Stimulated activated CD4-positive, alpha-beta T cell treated with anti-CD3 and anti-CD28 coated beads, TNF-alpha, amount 100 ng/mL, for 24 hours (primary cell): ENCODE measurements around the gene DUT.

Experiments used
- DNase-seq, 3 experiments: peaks; one replicate each; pipeline ENCODE4 v3.0.0-alpha.2; 2020; ENCODE audit warnings: low read depth in 3 of 3

The DUT gene

DNA sequence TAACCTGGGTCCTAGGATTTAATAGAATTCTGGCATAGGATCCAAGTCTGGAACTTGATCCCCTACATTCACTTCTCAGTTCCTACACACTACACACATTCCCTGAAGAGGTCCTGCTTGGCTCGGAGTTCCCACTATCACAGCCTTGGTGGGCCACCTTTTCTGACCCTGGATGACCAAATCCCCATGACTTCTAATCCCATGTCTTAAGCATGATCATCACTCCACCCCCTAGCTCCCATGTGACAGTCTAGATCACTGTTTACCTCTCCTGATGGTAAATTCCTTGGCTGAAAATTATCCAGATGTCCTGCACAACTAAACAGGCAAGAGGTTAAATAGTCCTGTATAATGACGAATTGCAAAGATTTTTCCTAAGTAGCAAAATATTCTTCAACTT, 40.3 kb downstream of the DUT start:
- no peak for DNase-seq

DNA sequence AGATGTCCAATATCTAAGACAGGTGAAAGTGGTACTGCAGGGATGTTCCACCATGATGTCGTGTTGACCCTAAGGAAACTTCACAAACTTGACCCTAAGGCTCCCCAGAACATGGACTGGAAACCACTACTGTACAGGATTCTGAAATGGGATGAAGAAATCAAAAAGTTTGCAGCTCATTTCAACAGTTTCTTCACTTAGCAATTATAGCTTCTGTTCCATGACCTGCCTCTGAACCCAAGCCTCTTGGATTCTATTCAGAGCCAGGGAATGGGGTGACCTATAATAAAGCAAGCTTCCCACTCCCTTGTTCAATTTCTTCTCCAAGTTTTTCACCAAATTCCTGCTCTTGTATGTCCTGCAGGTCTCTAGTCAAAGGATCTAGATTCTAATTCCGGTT, 40.7 kb downstream of the DUT start:
- DNase-seq, result no peak

DNA sequence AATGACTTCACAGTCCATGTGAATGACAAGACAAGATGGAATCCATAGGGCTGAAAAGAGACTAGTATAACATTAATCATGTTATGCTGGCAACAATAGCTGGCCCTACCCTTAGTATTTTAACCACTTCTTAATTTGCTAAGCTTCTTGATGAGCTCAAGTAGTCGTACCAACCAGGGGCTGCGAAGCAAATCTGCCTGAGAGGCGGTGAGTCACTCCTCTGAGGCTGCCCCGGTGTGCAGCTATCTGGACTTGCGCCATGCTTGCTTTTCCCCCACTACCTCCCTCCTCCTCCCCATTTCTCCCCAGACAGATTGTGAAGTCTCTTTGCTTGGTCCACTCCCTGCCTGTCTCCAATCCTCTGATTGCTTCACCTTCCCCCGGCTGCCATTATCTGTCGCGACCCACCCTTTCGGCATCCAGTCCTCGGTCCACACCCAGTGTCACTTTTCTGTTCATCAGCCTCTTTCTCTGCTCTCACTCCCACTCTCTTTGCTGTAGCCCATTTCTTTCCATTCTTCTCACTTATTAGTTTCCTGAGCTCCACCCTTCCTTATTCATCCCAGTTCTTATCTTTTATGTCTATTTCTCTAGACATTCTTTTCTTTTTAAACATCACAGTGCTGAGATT, 42.7 kb downstream of the DUT start:
- no peak for DNase-seq

DNA sequence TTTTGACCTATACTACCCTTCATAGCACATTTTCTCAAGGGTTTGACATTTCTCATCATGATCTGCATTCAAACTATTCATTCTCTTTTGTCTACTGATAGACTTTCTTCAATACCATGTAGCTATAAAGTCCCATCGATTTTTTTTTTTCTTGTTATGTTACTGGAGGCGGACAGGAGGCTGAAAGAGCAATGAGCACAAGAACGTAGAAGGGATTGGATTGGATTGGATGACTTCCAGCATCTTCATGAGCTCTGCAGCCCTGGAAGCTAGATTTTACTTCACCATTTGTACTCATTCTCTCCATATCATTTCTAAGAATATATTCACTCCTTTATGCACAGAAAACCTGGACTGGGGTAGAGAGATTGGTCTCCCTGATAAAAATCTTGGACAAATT, 43.2 kb downstream of the DUT start:
- no peak for DNase-seq

DNA sequence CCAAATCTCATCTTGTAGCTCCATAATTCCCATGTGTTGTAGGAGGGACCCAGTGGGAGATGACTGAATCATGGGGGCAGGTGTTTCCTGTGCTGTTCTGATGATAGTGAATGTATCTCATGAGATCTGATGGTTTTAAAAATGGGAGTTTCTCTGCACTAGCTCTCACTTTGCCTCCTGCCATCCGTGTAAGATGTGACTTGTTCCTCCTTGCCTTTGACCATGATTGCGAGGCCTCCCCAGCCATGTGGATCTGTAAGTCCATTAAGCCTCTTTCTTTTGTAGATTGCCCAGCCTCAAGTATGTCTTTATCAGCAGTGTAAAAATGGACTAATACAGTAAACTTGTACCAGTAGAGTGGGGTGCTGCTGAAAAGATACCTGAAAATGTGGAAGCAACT, 44.5 kb downstream of the DUT start:
- DNase-seq, result no peak

DNA sequence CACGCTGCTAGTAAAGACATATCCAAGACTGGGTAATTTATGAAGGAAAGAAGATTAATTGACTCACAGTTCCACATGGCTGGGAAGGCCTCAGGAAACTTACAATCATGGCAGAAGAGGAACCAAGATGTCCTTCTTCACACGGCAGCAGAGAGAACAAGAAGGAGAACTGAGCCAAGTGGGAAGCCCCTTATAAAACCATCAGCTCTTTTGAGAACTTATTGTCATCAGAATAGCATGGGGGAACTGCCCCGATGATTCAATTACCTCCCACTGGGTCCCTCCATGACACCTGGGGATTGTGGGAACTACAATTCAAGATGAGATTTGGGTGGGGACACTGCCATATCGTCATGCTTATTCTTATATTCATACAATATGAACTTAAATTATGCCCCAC, 49.0 kb downstream of the DUT start:
- no peak for DNase-seq

DNA sequence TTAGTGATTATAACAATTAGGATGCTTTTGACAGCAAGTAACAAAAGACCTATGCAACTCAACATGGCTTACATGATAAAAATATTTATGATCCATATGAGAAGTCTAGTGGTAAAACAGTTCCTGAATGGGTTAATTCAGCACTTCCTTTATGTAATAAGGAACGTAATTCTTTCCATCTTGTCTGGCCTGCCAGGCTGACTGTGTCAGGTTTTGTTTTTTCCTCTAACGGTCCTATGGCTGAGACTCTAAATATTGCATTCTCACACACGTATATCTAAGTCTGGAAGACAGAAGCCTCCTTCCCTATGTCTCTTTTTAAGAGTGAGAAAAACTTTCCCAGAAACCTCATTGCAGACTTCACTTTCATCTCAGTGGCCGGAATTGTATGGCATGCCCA, 50.6 kb downstream of the DUT start:
- no peak for DNase-seq

DNA sequence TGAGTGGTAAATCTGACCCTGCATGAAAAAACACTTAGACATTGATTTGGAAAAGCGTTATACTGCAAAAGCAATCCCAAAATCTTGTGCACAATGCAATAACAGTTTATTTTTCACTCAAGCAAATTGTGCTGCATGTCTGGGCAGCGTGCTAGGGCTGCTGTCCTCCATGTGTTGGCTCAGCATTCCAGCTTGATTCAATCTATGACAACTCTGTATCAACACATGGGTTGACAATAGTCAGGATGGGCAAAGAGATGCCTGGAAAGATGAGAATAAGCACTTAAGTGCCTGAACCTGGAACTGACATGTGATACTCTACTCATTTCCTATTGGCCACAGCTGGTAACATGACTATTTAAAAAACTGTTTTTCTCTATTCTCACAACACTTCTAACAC, 51.8 kb downstream of the DUT start:
- no peak for DNase-seq

DNA sequence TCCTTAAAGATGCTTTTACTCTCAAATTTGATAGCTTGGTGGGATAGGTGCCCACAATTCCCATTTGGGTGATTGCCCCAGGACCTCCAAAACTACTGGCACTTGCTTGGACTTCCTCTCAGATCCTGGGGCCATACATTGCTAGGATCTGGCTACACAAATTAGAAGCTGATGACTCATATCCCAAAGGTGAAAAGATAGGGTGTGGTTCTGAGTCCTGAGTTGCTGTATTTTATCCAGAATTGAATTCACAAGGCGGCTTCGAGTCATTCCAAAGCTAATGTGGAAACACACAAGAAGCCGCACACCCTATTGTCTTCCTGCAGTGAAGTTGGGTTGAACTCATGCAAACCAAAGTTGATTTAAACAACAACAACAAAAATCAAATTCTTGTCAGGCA, 53.4 kb downstream of the DUT start:
- DNase-seq, result no peak

DNA sequence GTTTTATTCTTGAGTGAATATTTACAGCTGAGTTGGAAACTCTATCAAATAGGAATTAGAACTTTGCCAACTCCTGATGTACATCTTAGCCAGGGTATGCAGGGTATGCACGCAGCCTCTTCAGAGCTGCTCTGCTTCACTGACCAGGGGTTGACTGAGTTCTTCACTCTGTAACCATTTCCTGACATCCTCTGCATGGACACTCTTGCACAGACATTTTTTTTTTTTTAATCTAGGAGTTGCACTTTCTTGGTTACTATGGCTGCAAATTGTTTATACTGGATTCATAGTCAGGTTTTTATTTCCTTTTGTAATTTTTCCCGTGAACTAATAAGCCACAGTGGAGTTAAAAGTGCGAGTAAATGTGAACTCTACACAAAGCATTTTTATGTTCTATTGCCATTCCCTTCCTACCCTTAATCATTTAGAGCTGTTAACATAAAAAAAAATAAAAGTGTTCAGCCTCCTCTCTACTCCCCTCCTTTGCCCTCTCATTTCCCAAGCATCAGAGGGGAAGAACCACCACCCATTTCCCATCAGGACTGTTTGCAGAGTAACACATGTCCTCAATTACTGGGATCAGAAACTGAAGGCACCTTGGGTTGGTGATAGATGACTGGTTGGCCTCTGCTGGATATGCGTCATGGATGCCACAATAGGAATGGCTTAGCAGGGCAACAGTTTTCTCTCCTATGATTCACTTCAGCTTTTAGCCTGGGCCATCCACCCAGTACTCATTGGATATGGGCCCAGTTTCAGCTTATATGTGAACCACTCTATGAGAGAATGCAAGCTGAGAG, 54.0 kb downstream of the DUT start:
- DNase-seq, result no peak

DNA sequence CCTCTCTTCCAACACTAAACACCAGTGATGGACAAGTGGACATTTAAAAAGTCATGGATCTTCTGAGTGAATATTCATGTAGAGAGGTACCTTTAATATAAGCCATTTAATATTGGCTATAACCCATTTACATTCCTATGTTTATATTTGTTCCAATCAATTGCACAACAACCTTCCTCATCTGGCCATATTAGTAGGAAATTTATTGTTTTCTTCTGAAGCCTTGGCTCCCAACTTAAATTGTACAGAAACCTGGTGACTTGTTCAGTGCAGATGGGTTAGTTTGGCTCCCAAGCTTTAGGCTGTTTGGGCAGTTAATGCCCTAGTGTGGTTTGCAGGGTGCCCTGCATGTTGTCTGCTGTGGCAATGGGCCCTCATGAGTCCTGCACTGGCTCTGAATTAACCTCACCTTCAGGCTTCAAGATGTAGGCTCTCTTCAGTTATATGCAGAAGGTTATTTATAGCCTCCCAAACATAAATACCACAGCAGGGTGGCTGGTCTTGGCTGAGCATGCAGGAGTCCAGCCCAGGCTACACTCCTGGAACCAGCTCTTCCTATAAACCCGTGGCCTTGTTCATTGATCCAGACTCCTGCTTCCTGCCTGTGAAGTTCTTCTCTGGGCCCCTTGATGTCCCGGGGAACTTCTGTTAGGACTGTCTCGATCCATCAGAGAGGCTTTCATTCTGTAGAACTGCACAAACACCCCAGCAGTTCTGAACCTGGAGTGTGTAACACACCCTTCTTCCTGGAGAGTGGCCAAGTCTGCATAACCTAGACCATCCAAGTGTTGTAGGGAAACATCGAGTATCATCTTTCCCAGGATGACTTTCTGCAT, 57.0 kb downstream of the DUT start:
- DNase-seq, result no peak

DNA sequence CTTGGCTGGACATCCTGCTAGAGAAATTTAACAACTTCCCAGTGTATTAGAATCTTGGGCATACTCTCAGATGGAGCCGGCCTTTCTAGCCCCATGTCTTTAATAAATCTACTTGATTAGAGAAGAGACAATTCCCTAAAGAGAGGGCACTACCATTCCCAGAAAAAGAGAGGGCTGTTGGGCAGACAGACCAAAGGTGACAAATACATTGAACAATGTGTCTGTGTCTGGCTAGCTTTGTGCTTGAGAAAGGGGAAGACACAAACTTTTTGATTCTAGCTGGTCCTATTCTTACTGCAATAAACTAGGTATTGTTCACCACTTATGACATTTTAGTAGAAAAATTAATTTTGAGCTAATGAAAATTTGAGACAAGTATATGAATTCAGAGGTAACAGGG, 57.7 kb downstream of the DUT start:
- no peak for DNase-seq

DNA sequence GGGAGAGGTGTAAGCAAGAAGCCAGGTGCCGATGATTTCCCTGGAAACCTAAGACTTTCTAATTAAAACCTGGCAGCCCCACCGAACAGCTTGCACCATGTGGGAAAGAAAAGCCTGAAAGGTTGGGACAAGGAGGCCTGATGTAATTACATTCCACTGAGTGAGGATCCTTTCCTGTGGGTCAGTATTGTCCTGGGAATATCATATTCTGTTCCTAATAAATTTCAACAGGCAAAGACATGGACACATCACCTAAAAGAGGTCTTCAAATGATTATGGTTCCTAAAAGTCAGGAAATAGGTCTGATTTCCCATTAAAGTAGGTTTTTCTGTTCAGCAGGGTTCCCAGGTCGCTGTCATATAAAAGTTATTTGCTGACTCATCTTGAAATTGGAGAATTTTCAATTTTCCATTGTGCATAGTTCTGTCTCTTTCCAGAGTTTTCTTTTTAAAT, 58.5 kb downstream of the DUT start:
- no peak for DNase-seq

DNA sequence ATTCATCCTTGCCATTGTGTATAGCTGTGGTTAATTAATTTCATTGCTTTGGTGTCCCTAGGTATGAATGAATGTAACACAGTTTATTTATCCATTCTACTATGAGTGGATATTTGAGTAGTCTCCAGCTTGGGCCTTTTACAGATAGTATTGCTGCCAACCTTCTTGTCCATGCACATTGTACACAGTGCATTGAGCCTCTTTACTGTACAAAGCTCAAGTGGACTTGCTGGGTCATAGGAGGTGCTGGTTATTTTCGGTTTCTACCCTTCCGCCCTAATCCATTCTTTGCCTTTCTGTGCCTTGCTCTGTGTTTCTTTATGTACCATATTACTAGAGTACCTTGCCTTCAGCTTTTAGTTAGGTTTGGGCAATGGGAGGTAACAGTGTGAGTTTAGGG, 60.7 kb downstream of the DUT start:
- DNase-seq, result no peak

DNA sequence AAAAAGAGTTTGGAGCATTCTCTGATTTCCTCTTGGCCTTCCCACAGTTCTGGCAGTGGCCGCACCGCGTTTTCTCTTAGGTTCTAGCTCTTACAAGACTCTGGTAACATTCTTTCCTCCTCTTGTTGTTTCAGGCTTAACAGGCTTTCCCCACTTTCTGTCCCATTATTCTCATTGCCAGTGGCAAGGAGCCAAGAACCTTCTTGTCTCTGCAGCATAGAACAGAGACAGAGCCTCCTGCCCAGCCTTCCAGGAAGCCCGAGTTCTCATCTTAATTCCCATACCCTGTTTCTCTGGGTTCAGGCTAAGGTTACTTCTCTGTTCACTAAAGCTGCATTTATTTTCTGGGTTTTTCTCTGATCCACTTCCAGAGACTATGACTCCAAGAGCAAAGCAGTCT, 61.1 kb downstream of the DUT start:
- no peak for DNase-seq
